Body of pancreas (tissue), 4 donors: ENCODE results near the gene RPS8.

Source experiments
- CTCF ChIP-seq, 7 experiments: fragments of 450-650 bp in 4 of 7; fragments of 200-600 bp in 3 of 7; sonication (generic) in 3 of 7; IDR thresholded peaks; one replicate each; pipeline ENCODE4 v1.5.1; 2016 to 2019; ENCODE audit warnings: antibody characterized with exemption in 7 of 7
- POLR2A ChIP-seq, 3 donors: fragments of 450-650 bp; IDR thresholded peaks; one replicate each; pipeline ENCODE4 v1.6.1; 2016; ENCODE audit warnings: antibody characterized with exemption in 3 of 3, mild to moderate bottlenecking in 2 of 3

- no peak for TF ChIP-seq CTCF (IDR thresholded peaks at IDR 0.05)
- no peak for TF ChIP-seq POLR2A (IDR thresholded peaks at IDR 0.05)
Measured at GRCh38 chr1:44757420-44757819, 17.9 kb upstream of the RPS8 start.
